ENCODE data around the gene PRKD1.

- no peak for TF ChIP-seq CTCF (IDR thresholded peaks at IDR 0.05)
- TF ChIP-seq POLR2A (IDR thresholded peaks at IDR 0.05): no peak
Observed at GRCh38 chr14:29847056-29847380, 80.6 kb downstream of the PRKD1 start.
